HG03520 (cell line): ENCODE results near the gene STT3B.
A peak's percentile ranks its signal among the peaks of the same experiment; 100 is the strongest.
"Not testable (repeated sequence)": the region's sequence is repeated elsewhere in the genome, so short reads cannot be mapped to it uniquely, and the experiment has no call there.

ENCODE experiments used
- ATAC-seq: cut with Tn5 transposase; IDR thresholded peaks from one replicate; pipeline ENCODE4 v1.9.1; 2021; ENCODE audit warnings: mild to moderate bottlenecking, moderate library complexity; ENCODE audit not compliant: unreplicated experiment

The STT3B gene

DNA sequence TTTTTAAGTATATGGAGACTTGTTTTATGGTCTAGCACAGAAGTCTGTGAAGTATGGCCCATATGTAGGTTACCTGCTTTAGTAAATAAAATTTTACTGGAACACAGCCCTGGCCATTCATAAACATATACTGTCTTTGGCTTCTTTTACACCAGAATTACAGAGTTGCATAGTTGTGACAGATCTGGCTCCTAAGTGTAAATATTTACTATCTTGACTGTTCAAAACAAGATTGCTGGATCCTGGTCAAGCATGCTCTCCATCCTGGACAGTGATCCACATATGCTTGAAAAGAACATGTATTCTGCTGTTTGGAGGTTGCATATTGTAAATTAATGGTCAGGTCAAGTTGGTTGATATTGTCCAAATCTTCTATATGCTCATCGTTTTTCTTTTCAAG is 57.9 kb downstream of the STT3B start:
- no peak for ATAC-seq

DNA sequence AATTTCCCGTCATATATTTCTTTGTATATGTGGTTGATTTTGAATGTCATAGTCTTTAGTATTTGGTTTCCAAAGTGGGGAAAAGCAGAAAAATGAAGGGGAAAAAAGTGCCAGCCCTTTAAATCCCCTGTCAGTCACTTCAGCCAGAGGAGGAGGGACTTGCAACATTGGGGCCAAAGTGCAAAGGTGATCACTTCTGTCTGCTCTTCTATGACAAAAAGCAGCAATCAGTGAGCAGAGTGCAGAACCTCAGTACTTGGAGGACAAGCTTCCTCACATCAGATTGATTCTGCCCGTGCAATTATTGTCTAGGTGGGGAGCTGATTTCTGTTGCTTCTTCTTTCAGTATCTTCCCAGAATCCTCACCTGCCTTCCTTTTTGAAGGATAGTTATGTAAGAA is 60.0 kb downstream of the STT3B start:
- ATAC-seq: no peak

DNA sequence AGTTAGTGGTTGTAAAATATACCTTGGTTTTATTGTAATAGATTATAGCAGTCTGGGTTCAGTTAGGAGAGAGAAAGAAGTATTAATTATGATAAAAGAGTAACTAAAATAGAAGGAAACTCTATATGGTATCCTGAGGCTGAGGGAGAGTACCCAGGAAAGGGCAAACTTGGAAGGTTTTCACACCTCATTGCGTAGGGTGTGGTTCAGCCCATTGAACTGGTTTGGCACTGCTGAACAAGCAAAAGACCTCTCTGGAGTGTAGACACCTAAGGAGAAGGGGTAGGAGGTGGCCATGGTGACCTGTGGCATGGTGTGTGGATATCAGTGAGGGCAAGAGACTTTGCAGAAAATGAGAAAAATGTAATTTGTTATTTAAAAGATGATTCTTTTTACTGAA is 63.5 kb downstream of the STT3B start:
- no peak for ATAC-seq

DNA sequence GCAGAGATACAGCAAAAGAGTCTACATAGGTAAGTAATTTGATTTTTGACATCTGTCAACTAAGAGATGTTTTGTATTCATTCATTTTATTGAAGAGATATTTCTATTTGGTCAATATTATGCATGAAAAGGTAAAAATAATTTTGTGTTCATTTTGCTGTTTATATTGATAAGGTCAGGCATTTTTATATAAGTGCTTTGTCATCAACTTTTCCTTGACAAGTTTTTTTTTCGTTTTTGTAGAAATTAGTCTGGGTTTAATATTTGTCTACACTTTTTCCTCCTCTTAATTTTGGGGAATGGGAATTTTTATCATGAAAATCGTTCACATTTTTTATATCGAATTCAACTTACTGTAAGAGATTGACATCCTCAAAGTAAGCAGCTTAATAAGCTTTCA is 67.7 kb downstream of the STT3B start:
- no peak for ATAC-seq

DNA sequence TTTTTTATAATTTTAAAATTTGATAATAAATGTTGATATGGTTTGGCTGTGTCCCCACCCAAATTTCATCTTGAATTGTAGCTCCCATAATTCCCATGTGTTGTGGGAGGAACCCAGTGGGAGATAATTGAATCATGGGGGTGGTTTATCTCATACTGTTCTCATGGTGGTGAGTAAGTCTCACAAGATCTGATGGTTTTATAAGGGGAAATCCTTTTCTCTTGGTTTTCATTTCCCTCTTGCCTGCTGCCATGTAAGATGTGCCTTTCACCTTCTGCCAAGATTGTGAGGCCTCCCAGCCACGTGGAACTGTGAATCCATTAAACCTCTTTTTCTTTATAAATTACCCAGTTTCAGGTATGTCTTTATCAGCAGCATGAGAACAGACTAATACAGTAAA is 72.6 kb downstream of the STT3B start:
- ATAC-seq: not testable (repeated sequence)

DNA sequence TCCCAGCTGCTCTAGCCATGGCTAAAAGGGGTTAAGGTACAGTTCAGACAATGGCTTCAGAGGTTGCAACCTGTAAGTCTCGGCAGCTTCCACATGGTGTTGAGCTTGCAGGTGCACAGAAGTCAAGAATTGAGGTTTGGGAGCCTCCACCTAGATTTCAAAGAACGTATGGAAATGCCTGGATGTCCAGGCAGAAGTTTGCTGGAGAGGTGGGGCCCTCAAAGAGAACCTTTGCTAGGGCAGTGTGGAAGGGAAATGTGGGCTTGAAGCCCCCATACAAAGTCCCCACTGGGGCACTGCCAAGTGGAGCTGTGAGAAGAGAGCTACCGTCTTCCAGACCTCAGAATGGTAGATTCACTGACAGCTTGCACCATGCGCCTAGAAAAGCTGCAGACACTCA is 73.7 kb downstream of the STT3B start:
- no peak for ATAC-seq

DNA sequence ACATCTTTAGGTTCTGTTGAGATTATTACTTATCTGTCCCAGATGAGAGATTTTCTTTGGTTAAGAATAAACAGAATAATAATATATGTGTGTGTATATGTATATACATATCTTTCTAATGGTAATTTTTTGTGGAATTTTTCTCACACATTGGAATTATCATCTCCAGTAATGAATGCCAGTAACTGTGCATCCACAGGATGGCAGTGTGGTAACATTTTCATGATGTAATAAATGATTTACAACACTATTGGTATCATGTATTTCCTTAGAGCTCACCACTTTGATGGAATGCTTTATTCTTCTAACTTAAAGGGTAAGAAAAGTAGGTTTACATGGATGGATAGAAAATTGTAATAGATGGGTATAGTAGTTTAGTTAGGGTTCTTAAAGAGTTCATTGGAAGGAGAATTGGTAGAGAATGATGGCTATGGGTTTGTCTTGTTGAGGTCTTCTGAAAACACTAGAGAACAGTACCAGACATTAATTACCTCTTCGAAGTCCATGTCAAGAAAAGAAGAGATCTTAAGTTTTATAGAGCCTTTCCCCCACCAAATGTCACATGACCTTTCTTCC is 78.1 kb downstream of the STT3B start:
- ATAC-seq: no peak

DNA sequence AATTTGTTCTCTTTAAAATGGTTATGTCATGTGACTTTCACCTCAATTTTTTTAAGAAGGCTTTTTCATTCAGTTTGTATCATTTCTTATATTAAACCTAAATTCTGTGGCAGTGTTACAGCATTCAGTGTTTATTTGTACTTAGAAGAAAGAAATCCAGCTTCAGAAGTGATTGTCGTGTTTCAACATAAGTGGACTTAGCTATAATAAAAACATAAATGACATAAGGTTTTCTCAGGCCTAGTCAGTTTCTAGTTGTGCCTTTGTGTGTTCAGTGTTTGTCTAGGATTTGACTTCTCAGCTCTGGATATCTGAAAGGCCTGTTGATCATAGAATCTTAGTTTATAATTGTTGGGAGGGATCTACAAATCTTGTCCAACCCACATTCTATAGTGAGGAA is 80.5 kb downstream of the STT3B start:
- no peak for ATAC-seq

DNA sequence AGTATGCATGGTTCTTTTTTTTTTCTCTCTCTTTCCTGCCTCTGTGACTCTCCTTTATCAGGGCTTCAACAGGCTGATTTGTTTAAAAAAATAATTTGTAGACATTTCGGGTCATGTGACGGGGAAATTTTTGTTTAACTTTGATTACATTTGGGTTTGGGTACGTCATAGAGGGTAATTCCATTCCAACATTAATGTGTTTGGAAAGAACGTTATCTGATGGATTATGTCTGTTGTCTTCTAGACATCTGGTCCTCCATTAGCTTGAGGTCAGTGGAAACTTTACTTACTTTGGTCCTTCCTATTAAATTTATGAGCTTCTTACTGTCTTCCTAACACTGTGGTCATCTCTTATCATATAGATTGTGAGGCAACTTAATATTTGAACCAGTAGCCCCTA is 80.9 kb downstream of the STT3B start:
- no peak for ATAC-seq

DNA sequence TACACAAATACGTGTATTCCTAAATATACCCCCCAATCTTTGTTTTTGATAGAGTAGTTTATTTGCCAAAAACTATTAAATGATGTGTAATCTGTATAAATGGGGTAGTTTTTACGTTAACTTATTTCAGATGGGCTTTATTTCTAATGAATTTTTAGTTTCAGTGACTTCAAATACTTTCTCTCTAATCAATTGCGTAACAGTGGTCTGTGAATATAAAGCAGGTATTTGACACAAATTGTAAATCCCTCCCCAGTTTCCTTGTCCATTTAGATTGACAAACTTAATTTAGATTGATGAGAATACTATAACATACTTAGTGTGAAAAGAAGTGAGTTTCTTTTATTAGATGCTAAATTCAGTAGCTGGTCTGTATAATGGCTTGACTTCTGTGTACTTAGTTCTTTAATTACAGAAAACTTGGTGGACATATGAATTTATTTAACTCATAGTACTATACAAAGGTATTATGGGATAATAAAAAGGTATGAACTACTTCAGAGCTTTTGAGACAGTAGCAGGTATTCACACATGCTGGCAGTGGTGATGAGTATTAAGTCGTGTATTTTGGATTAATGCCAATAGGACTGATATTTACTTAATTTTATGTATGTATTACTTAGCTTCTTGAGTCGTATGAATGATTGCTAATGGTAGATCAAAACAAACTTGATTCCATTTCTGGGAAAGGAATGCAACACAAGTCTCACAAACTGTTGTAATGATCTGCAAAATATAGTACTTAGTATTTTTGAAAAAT is 81.6 kb downstream of the STT3B start:
- no peak for ATAC-seq

DNA sequence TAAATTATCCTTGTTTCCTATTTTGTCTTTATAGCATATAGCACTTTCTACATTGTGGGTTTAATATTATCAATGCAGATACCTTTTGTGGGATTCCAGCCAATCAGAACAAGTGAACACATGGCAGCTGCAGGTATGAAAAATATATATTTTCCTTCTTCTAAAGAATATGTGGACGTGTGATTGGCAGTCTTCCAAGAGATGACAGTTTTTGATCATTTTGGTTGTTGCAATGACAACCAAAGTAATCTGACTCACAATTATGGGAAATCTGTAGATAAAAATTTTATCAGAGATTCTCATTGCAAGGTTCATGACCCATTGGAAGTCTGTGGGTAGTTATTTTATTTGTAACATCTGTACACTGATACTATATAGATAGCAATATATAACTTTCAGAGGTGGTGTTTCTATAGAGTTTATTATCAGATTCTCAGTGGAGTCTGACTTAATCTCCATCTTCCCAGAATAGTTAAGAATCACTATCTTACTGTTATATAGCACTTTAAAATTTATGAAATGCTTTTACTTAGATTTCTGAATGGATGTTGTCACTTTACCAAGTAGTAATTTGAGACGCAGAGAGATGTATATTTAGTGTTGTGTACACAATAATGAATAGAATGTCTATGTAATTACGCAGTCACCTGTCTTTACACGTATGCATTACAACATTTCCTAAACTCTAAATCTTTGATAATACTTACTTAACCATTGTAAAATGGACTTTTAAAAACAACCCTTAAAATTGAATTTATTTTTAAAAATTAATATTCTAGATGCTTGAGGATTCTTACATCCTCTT is 82.5 kb downstream of the STT3B start:
- no peak for ATAC-seq

DNA sequence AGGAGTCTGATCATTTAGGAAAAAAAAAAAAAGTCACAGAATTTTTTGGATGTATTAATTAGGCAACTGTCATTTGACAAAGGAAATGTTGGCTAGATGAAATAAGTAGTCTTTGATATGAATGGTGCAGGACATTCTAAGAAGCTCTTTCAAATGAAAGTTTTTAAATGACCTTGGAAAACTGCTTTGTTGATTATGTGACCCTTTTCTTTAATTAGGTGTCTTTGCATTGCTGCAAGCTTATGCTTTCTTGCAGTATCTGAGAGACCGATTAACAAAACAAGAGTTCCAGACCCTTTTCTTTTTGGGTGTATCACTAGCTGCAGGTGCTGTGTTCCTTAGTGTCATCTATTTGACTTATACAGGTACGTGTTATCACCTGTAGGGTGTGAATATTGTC is 84.0 kb downstream of the STT3B start:
- ATAC-seq: no peak

DNA sequence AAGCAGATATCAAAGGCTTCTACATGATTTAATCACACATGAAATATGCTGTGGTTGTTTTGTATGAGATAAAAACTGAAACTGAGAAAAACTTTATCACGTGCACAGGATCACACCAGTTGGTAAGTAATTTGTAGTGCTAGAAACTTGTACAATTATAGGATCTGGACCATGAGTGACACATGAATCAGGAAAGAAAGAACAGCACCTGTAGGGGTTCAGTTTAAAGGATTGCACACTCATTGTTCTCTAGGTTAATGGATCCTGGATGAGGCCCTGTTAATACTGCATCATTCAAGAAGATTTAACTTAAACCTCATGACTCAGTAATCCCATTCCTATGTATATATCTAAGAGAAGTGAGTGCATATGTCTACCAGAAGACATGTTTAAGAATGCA is 87.9 kb downstream of the STT3B start:
- peak; percentile 35 for ATAC-seq

DNA sequence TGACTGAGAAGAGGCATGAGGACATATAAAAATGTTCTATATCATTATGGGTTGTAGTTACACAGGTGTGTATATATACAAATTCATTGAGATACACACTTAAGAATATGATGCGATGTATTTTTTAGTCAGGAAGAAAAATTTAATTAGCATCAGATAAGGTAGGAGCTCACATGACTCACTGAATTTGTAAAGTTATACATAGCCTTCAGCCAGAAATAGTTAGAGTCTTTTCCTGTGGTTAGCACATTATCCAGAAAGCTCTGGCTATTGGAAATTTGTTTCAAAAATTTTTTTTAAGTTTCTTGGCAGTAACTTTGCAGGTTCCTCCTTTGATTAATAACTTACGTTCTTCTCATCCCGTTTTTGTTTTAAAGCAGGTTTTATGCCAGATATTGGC is 88.6 kb downstream of the STT3B start:
- ATAC-seq: no peak

DNA sequence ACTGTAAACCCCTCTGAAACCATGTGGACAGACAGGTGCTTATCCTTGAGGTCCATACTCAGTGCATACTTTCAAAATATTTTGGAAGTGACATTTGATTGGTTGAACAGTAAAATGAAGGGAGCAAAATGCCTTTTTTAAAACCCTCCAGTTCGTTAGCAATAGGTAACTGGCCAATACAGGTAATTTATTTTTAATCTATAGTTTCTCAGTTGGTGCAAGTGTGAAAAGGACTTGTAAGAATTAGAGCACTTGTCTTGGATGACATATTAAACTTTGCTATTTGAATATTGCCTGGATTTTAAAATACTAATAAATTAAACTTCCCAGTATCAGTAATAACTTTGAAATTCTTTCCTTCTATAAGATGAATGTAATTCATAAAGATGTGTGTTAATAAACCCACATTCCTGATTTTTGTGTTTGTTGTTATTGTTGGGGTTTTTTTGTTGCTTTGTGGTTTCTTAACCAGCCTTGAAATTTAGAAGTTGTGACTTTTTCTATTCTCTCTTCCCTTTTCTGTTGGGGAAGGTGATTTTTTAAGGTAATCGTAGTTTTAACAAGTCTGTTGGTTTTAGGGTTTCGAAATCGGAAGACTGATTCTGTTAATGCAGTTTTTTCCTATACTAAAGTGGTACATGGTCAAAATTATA is 90.0 kb downstream of the STT3B start:
- peak; percentile 70 for ATAC-seq

DNA sequence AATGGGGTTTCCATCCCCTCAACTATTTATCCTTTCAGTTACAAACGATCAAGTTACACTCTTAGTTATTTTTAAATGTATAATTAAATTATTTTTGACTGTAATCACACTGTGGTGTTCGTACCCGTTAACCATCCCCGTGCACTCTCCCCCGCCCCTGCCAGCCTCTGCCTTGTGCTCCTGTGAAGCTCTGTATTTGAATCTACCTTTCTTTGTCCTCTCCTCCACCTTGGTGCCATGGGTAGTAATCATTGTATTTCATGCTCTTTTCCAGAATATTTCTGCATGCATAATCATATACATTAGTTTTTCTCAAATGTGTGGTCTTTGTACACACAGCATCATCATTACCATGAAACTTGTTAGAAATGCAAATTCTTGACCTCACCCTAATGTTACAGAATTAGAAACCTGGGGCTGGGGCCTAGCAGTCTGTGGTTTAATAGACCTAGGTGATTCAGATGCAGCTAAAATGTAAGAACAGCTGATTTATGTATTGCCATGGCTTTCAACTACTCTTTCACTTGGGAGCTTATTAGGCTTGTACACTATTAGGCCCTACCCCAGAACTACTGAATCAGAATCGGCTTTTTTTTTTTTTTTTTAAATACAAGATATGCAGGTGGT is 91.5 kb downstream of the STT3B start:
- no peak for ATAC-seq

DNA sequence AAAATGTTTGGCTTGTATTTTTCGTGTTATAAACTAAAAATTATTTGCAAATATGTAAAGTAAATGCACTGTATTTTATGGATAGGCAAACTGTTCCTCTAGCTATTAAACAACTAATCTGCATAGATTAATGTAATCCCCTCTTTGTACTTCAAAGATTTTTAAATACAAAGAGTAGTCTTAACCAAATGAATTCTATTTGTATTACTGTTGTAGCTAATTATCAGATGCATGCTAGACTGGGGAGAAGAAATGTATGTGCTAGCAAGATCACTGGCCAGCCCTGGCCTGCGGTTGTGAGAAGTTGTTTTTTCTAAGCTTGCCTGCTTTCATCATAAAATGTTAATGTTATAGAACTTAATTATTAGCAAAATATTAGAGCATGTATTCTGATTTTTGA is 92.6 kb downstream of the STT3B start:
- ATAC-seq: no peak

DNA sequence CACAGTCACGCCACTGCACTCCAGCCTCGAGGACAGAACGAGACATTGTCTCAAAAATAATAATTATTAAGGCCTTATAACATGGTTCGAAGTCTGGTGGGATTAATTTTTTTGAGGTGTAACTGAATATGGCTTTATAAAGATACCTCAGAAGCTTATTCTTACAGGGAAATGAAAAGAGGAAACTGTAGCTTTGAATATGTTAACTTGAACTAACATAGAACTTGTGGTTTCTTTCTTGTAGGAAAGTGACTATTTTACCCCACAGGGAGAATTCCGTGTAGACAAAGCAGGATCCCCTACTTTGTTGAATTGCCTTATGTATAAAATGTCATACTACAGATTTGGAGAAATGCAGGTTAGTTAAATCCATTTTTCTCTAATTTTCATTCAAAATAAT is 96.3 kb downstream of the STT3B start:
- ATAC-seq: no peak

DNA sequence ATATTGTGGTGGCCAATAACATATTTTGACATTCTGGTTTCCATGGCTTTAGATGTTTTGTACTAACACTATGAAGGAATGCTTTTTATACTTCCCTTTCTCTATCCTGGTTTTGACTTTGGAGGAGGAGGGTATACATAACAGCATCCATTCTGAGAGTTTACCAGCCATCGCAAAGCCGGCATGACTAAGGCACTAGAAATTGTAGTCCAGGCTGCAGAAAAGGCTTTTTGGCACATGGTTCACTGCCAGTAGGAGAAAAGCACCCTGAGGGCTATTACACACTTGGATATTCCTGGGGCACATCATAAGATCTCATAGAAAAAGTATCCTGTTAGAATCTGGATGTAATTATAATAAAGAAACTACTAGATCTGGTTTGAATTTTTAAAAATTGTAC is 101.8 kb downstream of the STT3B start:
- ATAC-seq: no peak

DNA sequence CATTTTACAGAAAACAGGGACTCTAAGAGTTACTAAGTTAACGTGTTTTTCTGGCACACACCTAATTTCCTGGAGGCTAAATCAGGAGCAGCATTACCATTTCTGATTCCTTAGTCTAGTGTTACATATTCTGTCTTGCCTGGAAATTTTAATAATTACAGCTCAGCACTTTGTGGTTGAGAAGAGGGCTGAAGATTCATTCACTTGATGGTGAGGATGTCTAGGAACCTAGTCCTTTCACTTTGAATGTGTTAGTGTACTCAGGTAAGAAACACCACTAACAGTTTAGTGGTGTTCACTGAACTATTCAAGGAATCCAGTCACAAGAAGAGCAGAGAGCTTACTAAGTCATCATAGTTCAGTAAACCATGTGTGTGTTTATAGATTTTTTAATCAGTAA is 102.8 kb downstream of the STT3B start:
- no peak for ATAC-seq

DNA sequence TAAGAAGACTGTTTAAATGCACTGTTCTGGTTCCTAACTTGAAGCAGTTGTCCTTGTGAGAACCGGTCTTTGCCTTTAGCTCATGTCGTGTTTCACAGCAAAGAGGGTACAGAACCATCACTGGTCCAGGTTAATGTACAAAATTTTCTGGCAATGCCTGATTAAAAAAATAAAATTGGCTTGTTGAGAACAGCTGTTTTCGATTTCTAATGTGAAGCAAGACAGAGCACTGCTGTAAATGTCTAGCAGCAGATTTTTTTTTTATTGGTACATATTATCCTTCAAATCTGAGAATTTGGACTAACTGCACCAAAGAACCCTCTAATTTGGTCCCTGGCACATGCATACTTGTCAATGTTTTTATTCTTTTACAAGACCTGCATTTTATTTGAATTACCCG is 103.3 kb downstream of the STT3B start:
- ATAC-seq: no peak
